Peyer's patch (tissue), 4 donors: Measurements from ENCODE around the gene HELZ2. TPM values are rescaled to one million over a fixed set of nuclear protein-coding genes. Genes with fewer than 3 reads are reported as not detected.

ENCODE experiments used
- DNase-seq, 3 donors: peaks; one replicate each; pipeline ENCODE4 v3.0.0-alpha.2; 2017 to 2019
- H3K27ac ChIP-seq, 4 donors: fragments of 200-600 bp; sonication (generic); one replicate each; pipeline ENCODE4 v1.5.1; 2016 to 2019
- H3K27me3 ChIP-seq, 2 donors: fragments of 200-600 bp; sonication (generic); one replicate each; pipeline ENCODE4 v1.5.1; 2019
- H3K36me3 ChIP-seq, 3 donors: fragments of 200-600 bp; sonication (generic); one replicate each; pipeline ENCODE4 v1.5.1; 2016 to 2019
- H3K4me1 ChIP-seq, 4 donors: fragments of 200-600 bp; sonication (generic); one replicate each; pipeline ENCODE4 v1.5.1; 2016 to 2019
- H3K4me3 ChIP-seq, 4 donors: fragments of 200-600 bp; sonication (generic); 1 replicate in 3 of 4; 2 replicates in 1 of 4; pipeline ENCODE4 v1.5.1; 2016 to 2019; ENCODE audit warnings: mild to moderate bottlenecking in 1 of 4
- H3K9me3 ChIP-seq, 4 donors: fragments of 200-600 bp; sonication (generic); one replicate each; pipeline ENCODE4 v1.5.1; 2016 to 2019; ENCODE audit warnings: mild to moderate bottlenecking in 1 of 4
- CTCF ChIP-seq, 6 experiments: fragments of 450-650 bp in 4 of 6; fragments of 200-600 bp in 2 of 6; sonication (generic) in 1 of 6; IDR thresholded peaks; one replicate each; pipeline ENCODE4 v1.5.1; 2017 to 2019; ENCODE audit warnings: antibody characterized with exemption in 6 of 6, mild to moderate bottlenecking in 3 of 6, moderate library complexity in 1 of 6
- POLR2A ChIP-seq, 2 donors: fragments of 450-650 bp; IDR thresholded peaks; one replicate each; pipeline ENCODE4 v1.5.1; 2017; ENCODE audit warnings: antibody characterized with exemption in 2 of 2, mild to moderate bottlenecking in 2 of 2, moderate library complexity in 2 of 2
- total RNA-seq, 4 donors: library from RNA; depleted of rRNA; stranded (reverse); fragments of >200 nt; gene quantifications; one replicate each; pipeline ENCODE4 v1.1.0, GENCODE V29; 2016

The HELZ2 gene
- total RNA-seq, 4 donors from 2014 or later: 32.2 to 42.0 (median 38.4) TPM

DNA sequence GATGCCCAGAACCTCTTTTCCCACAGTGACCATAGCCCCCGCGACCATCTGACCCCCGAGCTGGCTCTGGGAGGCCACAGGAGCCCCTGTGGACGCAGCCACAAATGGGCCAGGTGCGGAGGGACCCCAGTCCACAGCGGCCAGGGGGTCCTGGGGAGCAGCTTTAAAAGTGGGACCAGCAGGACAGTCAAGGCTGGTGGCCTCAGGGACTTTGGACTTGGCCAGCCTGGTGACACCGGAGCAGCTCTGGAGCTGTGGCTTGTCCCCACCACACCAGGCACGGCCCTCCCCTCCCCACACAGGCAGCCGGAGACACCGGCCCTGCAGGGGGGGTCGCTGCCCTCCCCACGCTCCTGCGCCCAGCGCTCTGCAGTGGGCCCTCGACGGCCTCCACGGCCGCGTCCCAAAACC lies 16.6 kb downstream of the HELZ2 start:
- Histone ChIP-seq H3K4me3 (no peak overlapping the region), H3K36me3 (peaks cover 0 to 34% (median 0%) of the 10 kb centered on the region in 3 donors), H3K27me3 (no peaks in the 10 kb centered on the region), H3K9me3 (no peaks in the 10 kb centered on the region), H3K4me1 (peaks cover 0 to 27% (median 18%) of the 10 kb centered on the region in 4 donors), H3K27ac (no peak overlapping the region)
- TF ChIP-seq CTCF (IDR thresholded peaks at IDR 0.05): no peak
- DNase-seq: no peak

DNA sequence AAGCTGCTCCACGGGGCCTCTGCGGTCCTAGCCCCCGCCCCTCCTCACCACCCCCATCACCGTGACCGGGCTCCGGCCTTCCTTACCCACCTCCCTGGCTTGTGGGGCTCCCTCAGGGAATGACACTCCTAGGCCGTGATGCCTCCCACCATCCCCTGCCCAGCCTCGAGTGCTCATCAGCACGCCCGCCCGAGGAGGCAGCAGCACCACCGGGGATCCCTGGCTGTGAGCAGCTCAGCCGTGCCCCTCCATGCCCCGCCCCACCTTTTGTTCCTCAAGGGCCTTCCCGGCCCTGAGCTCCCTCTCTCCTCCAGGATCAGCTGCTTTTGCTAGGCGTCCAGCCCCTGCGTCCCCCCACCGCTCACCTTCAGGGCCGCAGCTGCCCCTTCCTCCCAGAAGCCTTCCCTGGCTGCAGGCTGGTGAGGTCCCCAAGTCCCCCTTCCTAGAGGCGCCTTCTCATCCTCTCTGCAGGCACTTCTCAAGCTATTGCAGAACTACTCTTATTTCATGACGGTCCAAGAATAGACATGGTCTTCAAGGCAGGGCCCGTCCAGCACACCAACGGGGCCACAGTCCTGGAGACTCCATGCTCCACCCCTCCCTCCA lies 17.1 kb downstream of the HELZ2 start:
- no peak overlapping the region for H3K27ac ChIP-seq
- H3K27me3 ChIP-seq: no peaks in the 10 kb centered on the region
- no peak for DNase-seq
- H3K36me3 ChIP-seq: peaks cover 0 to 29% (median 0%) of the 10 kb centered on the region in 3 donors
- H3K4me1 ChIP-seq: peaks cover 0 to 27% (median 18%) of the 10 kb centered on the region in 4 donors
- H3K4me3 ChIP-seq: no peak overlapping the region
- TF ChIP-seq CTCF (IDR thresholded peaks at IDR 0.05) (no peak), POLR2A (IDR thresholded peaks at IDR 0.05) (no peak)
- H3K9me3 ChIP-seq: no peaks in the 10 kb centered on the region

GRCh38 chr20:63555661-63556381 lies 18.2 kb downstream of the HELZ2 start:
- H3K27me3 ChIP-seq: no peaks in the 10 kb centered on the region
- TF ChIP-seq CTCF (IDR thresholded peaks at IDR 0.05) (no peak), POLR2A (IDR thresholded peaks at IDR 0.05) (no peak)
- no peak for DNase-seq
- H3K4me3 ChIP-seq: no peak overlapping the region
- H3K4me1 ChIP-seq: peaks cover 0 to 27% (median 18%) of the 10 kb centered on the region in 4 donors
- H3K27ac ChIP-seq: no peak overlapping the region
- H3K9me3 ChIP-seq: no peaks in the 10 kb centered on the region
- peaks cover 0 to 18% (median 0%) of the 10 kb centered on the region in 3 donors for H3K36me3 ChIP-seq

DNA sequence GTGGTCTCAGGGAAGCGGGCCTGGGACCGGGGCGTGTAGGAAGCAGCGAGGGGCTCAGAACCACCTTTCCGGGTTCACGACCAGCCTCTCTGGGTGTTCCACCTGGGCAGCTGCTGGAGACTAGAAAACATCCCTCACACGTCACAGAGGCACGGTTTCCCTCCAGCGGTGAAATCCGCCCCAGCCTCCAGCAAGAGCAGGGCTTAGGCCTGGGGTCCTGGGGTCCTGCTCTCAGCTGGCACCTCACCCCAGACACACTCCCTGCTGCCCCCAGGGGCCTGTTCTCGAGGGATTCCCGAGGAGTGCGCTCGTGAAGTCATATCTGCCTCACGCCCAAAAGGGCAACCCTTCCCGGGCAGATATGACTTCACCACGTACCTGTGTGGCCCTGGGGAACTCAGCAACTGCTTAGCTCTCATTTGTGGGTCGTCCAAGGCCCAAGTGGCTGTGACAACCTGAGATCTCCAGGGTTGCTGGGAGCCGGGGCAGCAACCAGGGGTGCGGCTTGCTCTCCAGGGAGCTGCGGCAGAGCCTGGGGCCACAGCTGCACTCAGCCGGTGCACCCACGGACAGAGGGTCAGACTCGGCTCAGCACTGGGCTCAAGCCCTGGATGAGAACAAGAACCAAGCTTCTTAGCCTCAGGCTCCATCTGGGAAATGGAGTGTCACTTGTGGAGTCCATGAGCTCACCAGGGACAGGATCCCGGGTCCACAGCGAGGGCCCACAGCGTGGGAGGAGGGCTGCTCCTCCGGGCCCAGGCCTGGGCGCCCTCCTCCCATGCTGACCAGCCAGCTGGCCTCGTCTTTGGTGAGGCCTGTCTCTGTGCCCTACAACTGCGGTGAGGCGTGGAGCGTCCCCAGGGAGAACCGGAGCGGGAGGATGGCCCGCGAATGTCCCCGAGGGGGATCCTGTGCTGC lies 19.4 kb downstream of the HELZ2 start:
- Histone ChIP-seq H3K4me1 (peaks cover 0 to 27% (median 18%) of the 10 kb centered on the region in 4 donors), H3K36me3 (peaks cover 0 to 6% (median 0%) of the 10 kb centered on the region in 3 donors), H3K27me3 (no peaks in the 10 kb centered on the region), H3K4me3 (peak overlapping the region; percentile 44 to 60 (median 54)), H3K9me3 (no peaks in the 10 kb centered on the region), H3K27ac (peak overlapping the region in 2 of 4 donors; percentile 61 to 71)
- DNase-seq: peak in 1 of 3 donors; percentile 54
- TF ChIP-seq POLR2A (IDR thresholded peaks at IDR 0.05): no peak
- no peak for TF ChIP-seq CTCF (IDR thresholded peaks at IDR 0.05)

DNA sequence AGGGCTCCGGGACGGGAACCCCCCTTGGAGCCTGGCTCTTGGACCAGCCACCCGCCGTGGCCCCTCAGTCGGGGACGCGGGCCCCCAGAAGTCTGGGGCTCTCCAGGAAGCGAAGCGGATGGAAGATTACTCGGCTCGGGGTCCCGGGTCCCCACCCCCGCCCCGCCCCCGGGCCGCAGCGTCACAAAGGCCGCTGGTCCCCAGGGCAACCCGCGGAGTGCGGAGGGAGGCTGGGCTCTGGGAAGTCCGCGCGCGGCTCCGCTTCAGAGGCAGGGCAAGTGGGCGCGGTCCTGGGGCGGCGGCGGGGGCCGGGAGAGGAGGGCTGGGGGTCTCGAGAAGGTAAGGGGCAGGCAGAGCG lies 20.1 kb downstream of the HELZ2 start, which contains the start of gene FNDC11:
FNDC11 (plus strand) TSS at position 227 of the 358 bp plus-strand sequence. CDS start 1,505 bp downstream, outside the sequence.
- peak in 2 of 3 donors; percentile 54 to 76 for DNase-seq
- Histone ChIP-seq H3K4me1 (peaks cover 0 to 25% (median 18%) of the 10 kb centered on the region in 4 donors), H3K27me3 (no peaks in the 10 kb centered on the region), H3K4me3 (peak within 1 kb of the TSS; percentile 44 to 60 (median 54)), H3K9me3 (no peaks in the 10 kb centered on the region), H3K36me3 (peaks cover 0 to 2% (median 0%) of the 10 kb centered on the region in 3 donors), H3K27ac (peak within 1 kb of the TSS in 2 of 4 donors; percentile 61 to 71)
- TF ChIP-seq CTCF (IDR thresholded peaks at IDR 0.05): no peak
- no peak for TF ChIP-seq POLR2A (IDR thresholded peaks at IDR 0.05)
